PC-9 (cell line): ENCODE results near the gene OPHN1. TPM values are rescaled to one million over a fixed set of nuclear protein-coding genes. Genes with fewer than 3 reads are reported as not detected.
A peak's percentile ranks its signal among the peaks of the same experiment; 100 is the strongest.

Source experiments
- BruUV-seq: library from RNA; stranded (reverse); fragments of 400-500 nt; replicated peaks from 2 replicates; lab custom pipeline; 2021; lab: Mats Ljungman, UMichigan
- CTCF ChIA-PET: fragments of 300-600 bp; sonication (Branson Sonifier 250); formaldehyde crosslinking; loops from one replicate; lab custom pipeline; 2022; ENCODE audit warnings: antibody characterized with exemption; lab: Charles Lee
- POLR2A ChIA-PET: fragments of 300-600 bp; sonication (Branson Sonifier 250); formaldehyde crosslinking; loops from one replicate; lab custom pipeline; 2022; ENCODE audit warnings: antibody characterized with exemption; ENCODE audit not compliant: unreplicated experiment; lab: Charles Lee
- DNase-seq, 2 experiments: peaks; one replicate each; pipeline versions ENCODE4 v3.0.0 to v3.0.0-alpha.2; 2015 to 2022; ENCODE audit warnings: mixed read lengths in 1 of 2
- H2AFZ ChIP-seq: fragments of 200-600 bp; sonication (generic); 2 replicates; pipeline ENCODE4 v1.8.1; 2017; ENCODE audit warnings: antibody characterized with exemption
- H3F3A ChIP-seq: fragments of 200-600 bp; sonication (generic); 2 replicates; pipeline ENCODE4 v1.8.1; 2017; ENCODE audit warnings: antibody characterized with exemption, mild to moderate bottlenecking, low read depth; ENCODE audit not compliant: insufficient read depth
- H3K27ac ChIP-seq: fragments of 200-600 bp; sonication (generic); 2 replicates; pipeline ENCODE4 v1.6.1; 2016; ENCODE audit warnings: mixed run types
- H3K27me3 ChIP-seq: fragments of 200-600 bp; sonication (generic); 2 replicates; pipeline ENCODE4 v1.6.1; 2016; ENCODE audit warnings: low read depth, mixed run types; ENCODE audit not compliant: insufficient read depth
- H3K36me3 ChIP-seq: fragments of 200-600 bp; sonication (generic); 2 replicates; pipeline ENCODE4 v1.6.1; 2016; ENCODE audit warnings: low read depth, mixed run types
- H3K4me1 ChIP-seq: fragments of 200-600 bp; sonication (generic); replicated peaks from 2 replicates; pipeline ENCODE4 v1.6.1; 2016; ENCODE audit warnings: mixed run types; ENCODE audit not compliant: insufficient read depth
- H3K4me2 ChIP-seq: fragments of 200-600 bp; sonication (generic); 2 replicates; pipeline ENCODE4 v1.6.1; 2017; ENCODE audit warnings: mixed run types
- H3K4me3 ChIP-seq: fragments of 200-600 bp; sonication (generic); 2 replicates; pipeline ENCODE4 v1.6.1; 2016; ENCODE audit warnings: mixed run types
- H3K79me2 ChIP-seq: fragments of 200-600 bp; sonication (generic); 2 replicates; pipeline ENCODE4 v1.6.1; 2017; ENCODE audit warnings: low read depth, mixed run types
- H3K9me2 ChIP-seq: fragments of 200-600 bp; sonication (generic); 2 replicates; pipeline ENCODE4 v1.8.1; 2017; ENCODE audit warnings: mild to moderate bottlenecking; ENCODE audit not compliant: insufficient read depth
- H3K9me3 ChIP-seq: fragments of 200-600 bp; sonication (generic); 2 replicates; pipeline ENCODE4 v1.8.1; 2016; ENCODE audit warnings: low read depth; ENCODE audit not compliant: insufficient read depth
- H4K20me1 ChIP-seq: fragments of 200-600 bp; sonication (generic); 2 replicates; pipeline ENCODE4 v1.8.1; 2017; ENCODE audit not compliant: insufficient read depth
- EZH2 ChIP-seq: fragments of 200-600 bp; sonication (generic); IDR thresholded peaks from 2 replicates; pipeline ENCODE4 v1.8.0; 2017; ENCODE audit warnings: antibody characterized with exemption, low read depth
- intact Hi-C: fragments of 100-400 bp; cut with micrococcal nuclease; formaldehyde crosslinking; loops from one replicate; pipeline ENCODE4 v1.10.0; 2022; ENCODE audit not compliant: unreplicated experiment
- total RNA-seq: library from RNA; stranded (reverse); gene quantifications from 2 replicates; pipeline ENCODE4 v1.2.3, GENCODE V29; 2021
- TF ChIP-seq, protein P1 (sequence below): fragments of 200-600 bp; sonication (generic); conservative IDR thresholded peaks from 2 replicates; pipeline ENCODE4 v1.6.1; 2017; ENCODE audit warnings: mixed run types, antibody characterized with exemption, mild to moderate bottlenecking, moderate library complexity

Gene OPHN1
- total RNA-seq, 1 experiment from 2014 or later = 9.3 TPM

DNA sequence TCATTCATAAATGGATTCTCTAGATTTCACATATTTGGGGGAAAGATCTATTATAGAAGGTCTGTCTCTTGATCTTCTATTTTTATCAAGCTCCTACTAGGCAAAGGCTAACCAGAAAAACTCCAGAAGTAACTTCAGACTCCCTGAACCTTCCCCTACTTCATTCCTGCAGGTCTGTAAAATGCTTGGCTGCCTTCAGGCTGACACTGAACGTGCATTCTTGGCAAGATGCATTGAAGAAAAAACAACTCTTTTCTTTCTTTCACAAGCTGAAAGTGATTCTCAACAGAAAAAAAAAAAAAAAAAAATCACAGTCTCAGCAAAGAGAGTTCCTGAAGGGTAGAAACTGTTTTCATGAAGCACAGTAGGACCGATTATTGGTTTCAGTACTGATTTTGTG, 12.7 kb downstream of the OPHN1 start:
- intact Hi-C loops = no loop called here
- Histone ChIP-seq H3F3A (peaks cover 20% of the 10 kb centered on the region; the same call in 1 of the 2 replicates), H3K36me3 (no peaks in the 10 kb centered on the region), H3K4me2 (no peak overlapping the region), H3K27ac (no peak overlapping the region), H3K4me1 (peaks cover 33% of the 10 kb centered on the region), H3K79me2 (no peaks in the 10 kb centered on the region), H3K9me3 (no peaks in the 10 kb centered on the region), H2AFZ (no peak overlapping the region), H4K20me1 (no peaks in the 10 kb centered on the region), H3K27me3 (no peaks in the 10 kb centered on the region), H3K4me3 (no peak overlapping the region), H3K9me2 (no peaks in the 10 kb centered on the region)
- POLR2A ChIA-PET = no interaction called here
- no peak for TF ChIP-seq EZH2
- TF ChIP-seq, protein P1, sequence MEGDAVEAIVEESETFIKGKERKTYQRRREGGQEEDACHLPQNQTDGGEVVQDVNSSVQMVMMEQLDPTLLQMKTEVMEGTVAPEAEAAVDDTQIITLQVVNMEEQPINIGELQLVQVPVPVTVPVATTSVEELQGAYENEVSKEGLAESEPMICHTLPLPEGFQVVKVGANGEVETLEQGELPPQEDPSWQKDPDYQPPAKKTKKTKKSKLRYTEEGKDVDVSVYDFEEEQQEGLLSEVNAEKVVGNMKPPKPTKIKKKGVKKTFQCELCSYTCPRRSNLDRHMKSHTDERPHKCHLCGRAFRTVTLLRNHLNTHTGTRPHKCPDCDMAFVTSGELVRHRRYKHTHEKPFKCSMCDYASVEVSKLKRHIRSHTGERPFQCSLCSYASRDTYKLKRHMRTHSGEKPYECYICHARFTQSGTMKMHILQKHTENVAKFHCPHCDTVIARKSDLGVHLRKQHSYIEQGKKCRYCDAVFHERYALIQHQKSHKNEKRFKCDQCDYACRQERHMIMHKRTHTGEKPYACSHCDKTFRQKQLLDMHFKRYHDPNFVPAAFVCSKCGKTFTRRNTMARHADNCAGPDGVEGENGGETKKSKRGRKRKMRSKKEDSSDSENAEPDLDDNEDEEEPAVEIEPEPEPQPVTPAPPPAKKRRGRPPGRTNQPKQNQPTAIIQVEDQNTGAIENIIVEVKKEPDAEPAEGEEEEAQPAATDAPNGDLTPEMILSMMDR = no peak
- BruUV-seq = no TSS peak
- no peak for DNase-seq
- CTCF ChIA-PET = interaction anchor here (0.6 kb wide), 1 partner anchor 11 kb away, joined by 5 read pairs; no protein-coding TSS in a partner anchor

DNA sequence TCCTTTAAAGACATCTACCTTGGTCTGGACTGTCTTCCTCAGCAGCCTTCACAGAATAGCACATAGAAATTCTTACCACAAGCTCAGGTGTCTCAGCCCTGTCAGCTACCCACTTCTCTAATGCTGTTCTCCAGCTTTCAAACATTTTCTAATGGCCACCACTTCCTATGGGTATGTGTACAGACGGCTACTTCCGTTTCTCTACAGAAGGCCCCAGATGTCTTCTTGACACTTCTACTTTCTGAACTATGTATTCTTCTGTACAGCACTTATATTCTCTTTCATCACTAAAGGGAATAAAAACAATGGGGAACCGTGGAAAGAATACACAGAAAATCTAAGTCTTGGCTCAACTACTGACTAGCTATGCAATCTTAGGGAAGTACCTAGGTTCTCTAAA, 13.3 kb downstream of the OPHN1 start:
- intact Hi-C loops = loop anchor here (5.0 kb wide), 2 partner anchors 57 to 77 kb away; partner anchors contain the start of gene YIPF6
- no peak overlapping the region for H3K4me3 ChIP-seq
- POLR2A ChIA-PET = no interaction called here
- H3K27ac ChIP-seq = no peak overlapping the region
- DNase-seq = no peak
- peaks cover 39% of the 10 kb centered on the region for H3K4me1 ChIP-seq
- H3F3A ChIP-seq = peaks cover 20% of the 10 kb centered on the region; the same call in 1 of the 2 replicates
- no TSS peak for BruUV-seq
- H3K9me3 ChIP-seq = no peaks in the 10 kb centered on the region
- peaks cover 2% of the 10 kb centered on the region; the same call in 1 of the 2 replicates for H3K79me2 ChIP-seq
- TF ChIP-seq, protein P1 = no peak
- no peak for TF ChIP-seq EZH2
- no peak overlapping the region for H3K4me2 ChIP-seq
- no peaks in the 10 kb centered on the region for H3K9me2 ChIP-seq
- no peaks in the 10 kb centered on the region for H4K20me1 ChIP-seq
- no peaks in the 10 kb centered on the region for H3K36me3 ChIP-seq
- no peak overlapping the region for H2AFZ ChIP-seq
- CTCF ChIA-PET = interaction anchor here (0.6 kb wide), 1 partner anchor 12 kb away, joined by 5 read pairs; no protein-coding TSS in a partner anchor
- no peaks in the 10 kb centered on the region for H3K27me3 ChIP-seq

DNA sequence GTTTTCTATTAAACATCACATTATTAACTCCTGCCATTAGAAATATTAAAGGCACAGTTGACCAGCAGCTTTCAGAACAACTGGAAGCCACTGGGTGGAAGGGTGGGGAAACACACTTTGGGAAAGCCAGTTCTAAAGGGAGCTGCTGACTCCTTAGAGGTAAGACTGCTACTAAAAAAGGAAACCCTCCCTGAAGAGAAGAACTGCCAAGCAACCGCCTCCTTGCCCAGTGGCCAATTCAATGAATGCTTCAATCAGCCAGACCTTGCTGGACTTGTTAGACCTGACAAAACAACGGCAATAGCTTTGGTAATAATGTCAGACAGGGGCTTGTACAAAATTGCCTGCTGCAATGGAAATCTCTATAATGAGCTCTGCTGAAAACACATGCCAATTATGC, 15.6 kb downstream of the OPHN1 start:
- Histone ChIP-seq H3K9me3 (no peaks in the 10 kb centered on the region), H3F3A (peaks cover 20% of the 10 kb centered on the region; the same call in 1 of the 2 replicates), H3K9me2 (no peaks in the 10 kb centered on the region), H4K20me1 (no peaks in the 10 kb centered on the region), H3K4me2 (peak overlapping the region; percentile 48), H3K79me2 (peaks cover 16% of the 10 kb centered on the region; the same call in 1 of the 2 replicates), H3K4me3 (0 out of 2 replicates have a peak overlapping the region, but pooled peaks have one; percentile 8), H2AFZ (no peak overlapping the region), H3K27me3 (no peaks in the 10 kb centered on the region), H3K27ac (peak overlapping the region; percentile 91), H3K4me1 (peaks cover 44% of the 10 kb centered on the region), H3K36me3 (no peaks in the 10 kb centered on the region; the same call in 1 of the 2 replicates)
- TF ChIP-seq, protein P1 = no peak
- no peak for TF ChIP-seq EZH2
- ChIA-PET CTCF (interaction anchor here (1.2 kb wide), 1 partner anchor 221 kb away, joined by 5 read pairs; no protein-coding TSS in a partner anchor), POLR2A (interaction anchor here (0.6 kb wide), 1 partner anchor 11 kb away, joined by 5 read pairs; no protein-coding TSS in a partner anchor)
- BruUV-seq = no TSS peak
- DNase-seq = peak in 1 of 2 experiments; percentile 71
- intact Hi-C loops = loop anchor here (5.0 kb wide), 2 partner anchors 60 to 80 kb away; partner anchors contain the start of gene YIPF6
